ENCODE data around the gene KAT6B.
"Not testable (repeated sequence)": the region's sequence is repeated elsewhere in the genome, so short reads cannot be mapped to it uniquely, and the experiment has no call there.

The KAT6B gene

GRCh38 chr10:74873803-74874454 is 47.5 kb downstream of the KAT6B start:
- TF ChIP-seq, protein P1, sequence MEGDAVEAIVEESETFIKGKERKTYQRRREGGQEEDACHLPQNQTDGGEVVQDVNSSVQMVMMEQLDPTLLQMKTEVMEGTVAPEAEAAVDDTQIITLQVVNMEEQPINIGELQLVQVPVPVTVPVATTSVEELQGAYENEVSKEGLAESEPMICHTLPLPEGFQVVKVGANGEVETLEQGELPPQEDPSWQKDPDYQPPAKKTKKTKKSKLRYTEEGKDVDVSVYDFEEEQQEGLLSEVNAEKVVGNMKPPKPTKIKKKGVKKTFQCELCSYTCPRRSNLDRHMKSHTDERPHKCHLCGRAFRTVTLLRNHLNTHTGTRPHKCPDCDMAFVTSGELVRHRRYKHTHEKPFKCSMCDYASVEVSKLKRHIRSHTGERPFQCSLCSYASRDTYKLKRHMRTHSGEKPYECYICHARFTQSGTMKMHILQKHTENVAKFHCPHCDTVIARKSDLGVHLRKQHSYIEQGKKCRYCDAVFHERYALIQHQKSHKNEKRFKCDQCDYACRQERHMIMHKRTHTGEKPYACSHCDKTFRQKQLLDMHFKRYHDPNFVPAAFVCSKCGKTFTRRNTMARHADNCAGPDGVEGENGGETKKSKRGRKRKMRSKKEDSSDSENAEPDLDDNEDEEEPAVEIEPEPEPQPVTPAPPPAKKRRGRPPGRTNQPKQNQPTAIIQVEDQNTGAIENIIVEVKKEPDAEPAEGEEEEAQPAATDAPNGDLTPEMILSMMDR (IDR thresholded peaks at IDR 0.05; ENCODE audit: extremely low read depth, missing control alignments): no peak
- no peak for DNase-seq (ENCODE audit: low spot score)

GRCh38 chr10:74874649-74875048 is 48.2 kb downstream of the KAT6B start:
- DNase-seq (ENCODE audit: low spot score): no peak
- TF ChIP-seq, protein P1 (IDR thresholded peaks at IDR 0.05; ENCODE audit: extremely low read depth, missing control alignments): no peak

DNA sequence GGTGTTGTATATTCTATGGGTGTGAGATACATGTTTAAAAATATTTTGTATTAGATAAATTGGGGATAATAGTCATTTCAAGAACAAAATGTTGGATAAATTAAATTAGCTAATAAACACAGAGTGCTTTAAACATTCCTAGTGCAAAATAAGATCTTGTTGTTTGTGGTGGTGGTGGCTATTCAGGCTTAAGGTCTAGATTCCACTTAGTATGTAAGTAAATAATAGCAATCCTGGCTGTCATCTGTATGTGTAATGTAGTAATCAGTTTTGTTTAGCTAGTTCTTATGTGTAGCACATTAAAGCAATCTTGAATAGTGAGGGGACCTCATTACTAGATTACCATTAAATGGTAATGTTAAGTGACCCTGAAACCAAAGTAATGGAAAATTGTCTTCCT is 48.7 kb downstream of the KAT6B start:
- DNase-seq (ENCODE audit: low spot score): no peak
- TF ChIP-seq, protein P1 (IDR thresholded peaks at IDR 0.05; ENCODE audit: extremely low read depth, missing control alignments): no peak

GRCh38 chr10:74875966-74876365 is 49.6 kb downstream of the KAT6B start:
- TF ChIP-seq, protein P1 (IDR thresholded peaks at IDR 0.05; ENCODE audit: extremely low read depth, missing control alignments): no peak
- no peak for DNase-seq (ENCODE audit: low spot score)

DNA sequence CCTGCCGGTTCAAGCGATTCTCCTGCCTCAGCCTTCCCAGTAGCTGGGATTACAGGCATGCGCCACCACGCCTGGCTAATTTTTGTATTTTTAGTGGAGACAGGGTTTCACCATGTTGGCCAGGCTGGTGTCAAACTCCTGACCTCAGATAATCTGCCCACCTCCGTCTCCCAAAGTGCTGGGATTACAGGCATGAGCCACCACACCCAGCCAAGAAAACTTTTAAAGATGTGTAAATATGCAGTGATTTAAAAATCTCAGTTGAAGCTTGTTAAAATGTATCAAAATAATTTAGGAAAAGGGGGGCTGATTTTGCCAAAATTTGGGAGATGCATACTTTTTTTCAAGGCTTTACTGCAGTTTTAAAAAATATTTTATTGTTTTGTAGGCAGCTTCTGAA is 50.7 kb downstream of the KAT6B start:
- not testable (repeated sequence) for DNase-seq (ENCODE audit: low spot score)

- DNase-seq (ENCODE audit: low spot score): no peak
- TF ChIP-seq, protein P1 (IDR thresholded peaks at IDR 0.05; ENCODE audit: extremely low read depth, missing control alignments): no peak
Measured at GRCh38 chr10:74877898-74878297, 51.5 kb downstream of the KAT6B start.

DNA sequence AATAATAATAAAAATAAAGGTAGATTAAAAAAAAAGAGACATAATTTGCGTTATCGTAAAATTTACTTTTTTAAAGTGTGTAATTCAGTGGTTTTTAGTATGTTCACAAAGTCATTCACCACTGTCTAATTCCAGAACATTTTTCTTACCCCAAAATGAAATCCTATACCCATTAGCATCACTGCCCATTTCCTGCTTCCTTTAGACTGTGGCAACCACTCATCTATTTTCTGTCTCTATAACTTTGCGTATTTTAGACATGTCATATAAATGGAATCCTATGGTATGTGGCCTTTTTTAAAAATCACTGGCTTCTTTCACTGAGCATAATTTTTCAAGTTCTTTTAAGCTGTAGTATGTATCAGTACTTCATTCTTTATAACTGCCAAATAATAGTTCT is 53.6 kb downstream of the KAT6B start:
- no peak for DNase-seq (ENCODE audit: low spot score)
- TF ChIP-seq, protein P1 (IDR thresholded peaks at IDR 0.05; ENCODE audit: extremely low read depth, missing control alignments): no peak

GRCh38 chr10:74881253-74881884 is 55.0 kb downstream of the KAT6B start:
- no peak for DNase-seq (ENCODE audit: low spot score)
- TF ChIP-seq, protein P1 (IDR thresholded peaks at IDR 0.05; ENCODE audit: extremely low read depth, missing control alignments): no peak

All from GM20000 (cell line).